Vagina (tissue), 2 donors: ENCODE data around the gene SCAF8.

ENCODE experiments used
- CTCF ChIP-seq, 3 experiments: fragments of 450-650 bp in 2 of 3; fragments of 200-600 bp in 1 of 3; sonication (generic) in 1 of 3; IDR thresholded peaks; one replicate each; pipeline ENCODE4 v1.5.1; 2017 to 2019; ENCODE audit warnings: antibody characterized with exemption in 3 of 3, mild to moderate bottlenecking in 2 of 3, moderate library complexity in 2 of 3
- POLR2A ChIP-seq, 2 donors: fragments of 450-650 bp; IDR thresholded peaks; one replicate each; pipeline ENCODE4 v1.6.1; 2017; ENCODE audit warnings: antibody characterized with exemption in 2 of 2, mild to moderate bottlenecking in 2 of 2, moderate library complexity in 2 of 2
- POLR2AphosphoS5 ChIP-seq, 2 donors: sonication (generic); formaldehyde crosslinking; IDR thresholded peaks; one replicate each; pipeline ENCODE4 v1.9.0; 2017; ENCODE audit warnings: antibody characterized with exemption in 2 of 2, mild to moderate bottlenecking in 2 of 2, low read depth in 1 of 2; ENCODE audit not compliant: insufficient read depth in 1 of 2

- no peak for TF ChIP-seq POLR2AphosphoS5 (IDR thresholded peaks at IDR 0.05; ENCODE audit: insufficient read depth in 1 of 2, low read depth in 1 of 2)
- TF ChIP-seq CTCF (IDR thresholded peaks at IDR 0.05), result no peak
- no peak for TF ChIP-seq POLR2A (IDR thresholded peaks at IDR 0.05)
Observed at GRCh38 chr6:154857529-154857928, 124.3 kb downstream of the SCAF8 start.
